IPS-18a (cell line): ENCODE results near the gene LYVE1.

Source experiments
- H3K27ac ChIP-seq: one replicate; pipeline ENCODE4 v1.5.1; 2013; ENCODE audit warnings: low read length
- H3K27me3 ChIP-seq: one replicate; pipeline ENCODE4 v1.6.1; 2013; ENCODE audit warnings: mild to moderate bottlenecking, low read length; ENCODE audit not compliant: control insufficient read depth, insufficient read depth
- H3K36me3 ChIP-seq: one replicate; pipeline ENCODE4 v1.6.1; 2013; ENCODE audit warnings: low read depth, low read length; ENCODE audit not compliant: control insufficient read depth
- H3K4me1 ChIP-seq: one replicate; pipeline ENCODE4 v1.6.1; 2013; ENCODE audit warnings: low read depth, low read length; ENCODE audit not compliant: control insufficient read depth
- H3K4me3 ChIP-seq: one replicate; pipeline ENCODE4 v1.5.1; 2013; ENCODE audit warnings: low read length
- H3K9ac ChIP-seq: one replicate; pipeline ENCODE4 v1.6.1; 2013; ENCODE audit warnings: mild to moderate bottlenecking, low read length, moderate library complexity
- H3K9me3 ChIP-seq: one replicate; pipeline ENCODE4 v1.6.1; 2013; ENCODE audit warnings: low read depth, low read length; ENCODE audit not compliant: control insufficient read depth

Gene LYVE1

GRCh38 chr11:10568486-10568941, at the start of gene LYVE1:
Gene LYVE1, minus strand, starts transcription at chr11:10568665. Its CDS starts 133 bp downstream, at chr11:10568532.
- Histone ChIP-seq H3K27me3 (no peaks in the 10 kb centered on the region), H3K9me3 (no peaks in the 10 kb centered on the region), H3K36me3 (no peaks in the 10 kb centered on the region), H3K4me1 (peaks cover 16% of the 10 kb centered on the region), H3K9ac (no peak within 1 kb of the TSS), H3K4me3 (no peak within 1 kb of the TSS), H3K27ac (no peak within 1 kb of the TSS)

GRCh38 chr11:10617551-10617950, 49.1 kb upstream of the LYVE1 start:
- H3K27me3 ChIP-seq: no peaks in the 10 kb centered on the region
- no peak overlapping the region for H3K27ac ChIP-seq
- H3K9me3 ChIP-seq: no peaks in the 10 kb centered on the region
- H3K9ac ChIP-seq: no peak overlapping the region
- H3K4me3 ChIP-seq: no peak overlapping the region
- no peaks in the 10 kb centered on the region for H3K36me3 ChIP-seq
- no peaks in the 10 kb centered on the region for H3K4me1 ChIP-seq

- Histone ChIP-seq H3K4me3 (no peak overlapping the region), H3K27me3 (no peaks in the 10 kb centered on the region), H3K27ac (no peak overlapping the region), H3K4me1 (no peaks in the 10 kb centered on the region), H3K9ac (no peak overlapping the region), H3K36me3 (no peaks in the 10 kb centered on the region), H3K9me3 (no peaks in the 10 kb centered on the region)
Observed at GRCh38 chr11:10611979-10612862, 43.8 kb upstream of the LYVE1 start.

- H3K36me3 ChIP-seq: no peaks in the 10 kb centered on the region
- no peak overlapping the region for H3K27ac ChIP-seq
- H3K4me1 ChIP-seq: peaks cover 12% of the 10 kb centered on the region
- H3K4me3 ChIP-seq: no peak overlapping the region
- no peaks in the 10 kb centered on the region for H3K27me3 ChIP-seq
- no peak overlapping the region for H3K9ac ChIP-seq
- no peaks in the 10 kb centered on the region for H3K9me3 ChIP-seq
Observed at GRCh38 chr11:10609636-10610035, 41.2 kb upstream of the LYVE1 start.

GRCh38 chr11:10608584-10608983, 40.1 kb upstream of the LYVE1 start:
- Histone ChIP-seq H3K4me1 (peaks cover 12% of the 10 kb centered on the region), H3K4me3 (no peak overlapping the region), H3K36me3 (no peaks in the 10 kb centered on the region), H3K27me3 (no peaks in the 10 kb centered on the region), H3K27ac (no peak overlapping the region), H3K9ac (no peak overlapping the region), H3K9me3 (no peaks in the 10 kb centered on the region)

GRCh38 chr11:10607462-10608132, 39.1 kb upstream of the LYVE1 start:
- H3K9me3 ChIP-seq: no peaks in the 10 kb centered on the region
- H3K27ac ChIP-seq: no peak overlapping the region
- H3K4me3 ChIP-seq: no peak overlapping the region
- H3K4me1 ChIP-seq: peaks cover 12% of the 10 kb centered on the region
- no peaks in the 10 kb centered on the region for H3K27me3 ChIP-seq
- no peaks in the 10 kb centered on the region for H3K36me3 ChIP-seq
- H3K9ac ChIP-seq: no peak overlapping the region

- Histone ChIP-seq H3K4me1 (peaks cover 12% of the 10 kb centered on the region), H3K27ac (no peak overlapping the region), H3K27me3 (no peaks in the 10 kb centered on the region), H3K9me3 (no peaks in the 10 kb centered on the region), H3K9ac (no peak overlapping the region), H3K36me3 (no peaks in the 10 kb centered on the region), H3K4me3 (no peak overlapping the region)
Observed at GRCh38 chr11:10606536-10607208, 38.2 kb upstream of the LYVE1 start.

- Histone ChIP-seq H3K27ac (no peak overlapping the region), H3K4me3 (no peak overlapping the region), H3K36me3 (no peaks in the 10 kb centered on the region), H3K27me3 (no peaks in the 10 kb centered on the region), H3K9me3 (no peaks in the 10 kb centered on the region), H3K9ac (no peak overlapping the region), H3K4me1 (peaks cover 12% of the 10 kb centered on the region)
Observed at GRCh38 chr11:10605941-10606381, 37.5 kb upstream of the LYVE1 start.

- Histone ChIP-seq H3K27me3 (no peaks in the 10 kb centered on the region), H3K9me3 (no peaks in the 10 kb centered on the region), H3K9ac (no peak overlapping the region), H3K27ac (no peak overlapping the region), H3K4me3 (no peak overlapping the region), H3K4me1 (peaks cover 12% of the 10 kb centered on the region), H3K36me3 (no peaks in the 10 kb centered on the region)
Observed at GRCh38 chr11:10604798-10605197, 36.3 kb upstream of the LYVE1 start.

GRCh38 chr11:10604340-10604748, 35.9 kb upstream of the LYVE1 start:
- peaks cover 12% of the 10 kb centered on the region for H3K4me1 ChIP-seq

GRCh38 chr11:10603721-10604297, 35.3 kb upstream of the LYVE1 start:
- Histone ChIP-seq H3K27ac (no peak overlapping the region), H3K9me3 (no peaks in the 10 kb centered on the region), H3K4me3 (no peak overlapping the region), H3K27me3 (no peaks in the 10 kb centered on the region), H3K36me3 (no peaks in the 10 kb centered on the region), H3K4me1 (peaks cover 12% of the 10 kb centered on the region), H3K9ac (no peak overlapping the region)

More at GRCh38 chr11:10604340-10604748, 35.9 kb upstream of the LYVE1 start:
- no peaks in the 10 kb centered on the region for H3K36me3 ChIP-seq
- no peaks in the 10 kb centered on the region for H3K27me3 ChIP-seq
- no peak overlapping the region for H3K9ac ChIP-seq
- H3K4me3 ChIP-seq: no peak overlapping the region
- H3K9me3 ChIP-seq: no peaks in the 10 kb centered on the region
- no peak overlapping the region for H3K27ac ChIP-seq
